ENCODE results near the gene BTN2A1.
"Not testable (repeated sequence)": the region's sequence is repeated elsewhere in the genome, so short reads cannot be mapped to it uniquely, and the experiment has no call there.

BTN2A1 gene

DNA sequence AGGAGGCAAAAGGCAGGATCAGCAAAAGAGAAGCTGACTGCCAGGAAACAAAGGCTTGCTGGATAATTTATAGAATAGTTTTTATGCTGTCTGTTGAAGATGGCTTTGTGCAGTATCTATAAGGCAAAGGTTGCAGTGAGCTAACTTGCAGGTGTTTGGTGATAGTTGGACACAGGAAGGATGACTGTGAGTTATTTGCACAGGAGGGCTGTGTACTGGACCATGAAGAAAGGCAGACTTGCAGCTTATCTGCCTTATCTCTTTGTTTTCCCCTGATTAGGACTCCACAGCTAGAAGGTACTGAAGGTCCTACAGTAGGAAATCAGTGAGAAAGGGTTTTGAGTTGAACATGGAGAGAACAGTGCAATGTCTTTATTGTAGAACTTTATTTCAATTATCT is 44.4 kb downstream of the BTN2A1 start:
- TF ChIP-seq POLR2AphosphoS5 (IDR thresholded peaks at IDR 0.05; ENCODE audit: low read depth, low read length) (no peak), TAF1 (IDR thresholded peaks at IDR 0.05; ENCODE audit: borderline replicate concordance, low read depth, low read length) (no peak), POLR2A (IDR thresholded peaks at IDR 0.05; ENCODE audit: low read depth, low read length) (no peak)
- DNase-seq (ENCODE audit: insufficient read length) (no peak), FAIRE-seq (peak; percentile 88)

DNA sequence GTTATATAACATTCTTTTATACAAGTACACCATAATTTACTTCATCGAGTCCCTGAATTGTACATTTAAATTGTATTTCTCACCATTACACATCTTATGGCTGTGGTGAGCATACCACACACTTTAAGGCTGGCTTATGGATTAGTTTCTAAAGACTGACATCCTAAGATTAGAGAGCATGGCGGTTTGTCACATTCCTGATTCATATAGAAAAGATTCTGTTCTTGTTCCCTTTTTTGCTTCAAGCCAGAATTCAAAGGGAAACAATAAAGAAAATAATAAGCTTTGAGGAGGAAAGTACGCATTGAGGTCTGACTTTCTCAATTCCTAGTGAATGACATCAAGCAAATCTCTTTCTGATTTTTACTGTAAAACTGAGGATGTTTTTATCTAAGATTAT is 44.9 kb downstream of the BTN2A1 start:
- TF ChIP-seq POLR2A (IDR thresholded peaks at IDR 0.05; ENCODE audit: low read depth, low read length) (no peak), POLR2AphosphoS5 (IDR thresholded peaks at IDR 0.05; ENCODE audit: low read depth, low read length) (no peak), TAF1 (IDR thresholded peaks at IDR 0.05; ENCODE audit: borderline replicate concordance, low read depth, low read length) (no peak)
- DNase-seq (ENCODE audit: insufficient read length) (no peak), FAIRE-seq (no peak)

DNA sequence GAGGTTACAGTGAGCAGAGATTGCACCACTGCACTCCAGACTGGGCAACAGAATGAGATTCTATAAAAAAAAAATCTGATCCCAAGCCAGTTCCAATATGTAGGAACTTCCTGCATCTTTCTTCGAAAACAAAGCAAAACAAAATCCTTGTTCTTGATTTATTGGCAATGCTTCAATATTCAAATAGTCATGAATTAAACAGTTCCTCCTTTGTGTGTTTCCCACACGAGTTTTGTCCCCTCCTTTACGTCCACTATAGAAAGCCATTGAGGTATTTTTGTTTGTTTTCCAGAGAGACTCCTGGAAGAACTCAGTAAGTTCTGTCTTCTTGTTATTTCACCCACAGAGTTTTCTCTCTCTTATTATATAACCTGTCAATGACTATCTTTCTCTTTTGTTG is 49.9 kb downstream of the BTN2A1 start:
- DNase-seq (ENCODE audit: insufficient read length) (no peak), FAIRE-seq (no peak)
- no peak for TF ChIP-seq POLR2AphosphoS5 (IDR thresholded peaks at IDR 0.05; ENCODE audit: low read depth, low read length)
- TF ChIP-seq TAF1 (IDR thresholded peaks at IDR 0.05; ENCODE audit: borderline replicate concordance, low read depth, low read length): no peak
- no peak for TF ChIP-seq POLR2A (IDR thresholded peaks at IDR 0.05; ENCODE audit: low read depth, low read length)

DNA sequence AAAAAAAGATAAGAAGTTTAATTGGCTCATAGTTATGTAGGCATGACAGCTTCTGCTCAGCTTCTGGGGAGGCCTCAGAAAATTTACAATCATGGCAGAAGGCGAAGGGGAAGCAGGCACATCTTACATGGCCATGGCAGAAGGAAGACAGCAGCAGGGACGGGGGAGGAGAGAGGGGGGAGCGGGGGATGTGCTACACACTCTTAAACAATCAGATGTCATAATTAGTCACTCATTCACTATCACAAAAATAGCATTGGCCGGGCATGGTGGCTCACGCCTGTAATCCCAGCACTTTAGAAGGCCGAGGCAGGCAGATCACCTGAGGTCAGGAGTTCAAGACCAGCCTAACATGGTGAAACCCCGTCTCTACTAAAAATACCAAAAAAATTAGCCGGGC is 53.3 kb downstream of the BTN2A1 start:
- FAIRE-seq; DNase-seq (ENCODE audit: insufficient read length): not testable (repeated sequence)

DNA sequence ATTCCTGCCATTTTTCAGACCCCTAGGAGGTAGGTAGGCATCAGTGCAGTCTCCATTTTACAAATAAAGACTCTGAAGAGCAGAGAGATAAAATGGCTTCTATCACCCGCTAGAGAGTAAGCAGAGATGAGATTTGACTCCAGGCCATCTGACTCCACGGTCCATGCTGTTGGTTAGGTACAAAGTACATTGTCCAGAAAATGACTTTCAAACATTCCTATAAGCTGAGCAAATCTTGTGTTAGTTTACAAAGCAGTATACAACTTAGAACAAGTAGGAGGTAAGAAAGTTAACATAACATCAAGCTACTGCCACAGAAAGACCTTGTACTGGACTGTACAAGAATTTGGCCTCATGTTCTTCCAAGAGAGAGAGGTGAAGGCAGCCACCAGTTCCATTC is 57.2 kb downstream of the BTN2A1 start:
- FAIRE-seq: no peak
- TF ChIP-seq POLR2A (IDR thresholded peaks at IDR 0.05; ENCODE audit: low read depth, low read length): no peak
- no peak for TF ChIP-seq POLR2AphosphoS5 (IDR thresholded peaks at IDR 0.05; ENCODE audit: low read depth, low read length)
- no peak for TF ChIP-seq TAF1 (IDR thresholded peaks at IDR 0.05; ENCODE audit: borderline replicate concordance, low read depth, low read length)
- no peak for DNase-seq (ENCODE audit: insufficient read length)

DNA sequence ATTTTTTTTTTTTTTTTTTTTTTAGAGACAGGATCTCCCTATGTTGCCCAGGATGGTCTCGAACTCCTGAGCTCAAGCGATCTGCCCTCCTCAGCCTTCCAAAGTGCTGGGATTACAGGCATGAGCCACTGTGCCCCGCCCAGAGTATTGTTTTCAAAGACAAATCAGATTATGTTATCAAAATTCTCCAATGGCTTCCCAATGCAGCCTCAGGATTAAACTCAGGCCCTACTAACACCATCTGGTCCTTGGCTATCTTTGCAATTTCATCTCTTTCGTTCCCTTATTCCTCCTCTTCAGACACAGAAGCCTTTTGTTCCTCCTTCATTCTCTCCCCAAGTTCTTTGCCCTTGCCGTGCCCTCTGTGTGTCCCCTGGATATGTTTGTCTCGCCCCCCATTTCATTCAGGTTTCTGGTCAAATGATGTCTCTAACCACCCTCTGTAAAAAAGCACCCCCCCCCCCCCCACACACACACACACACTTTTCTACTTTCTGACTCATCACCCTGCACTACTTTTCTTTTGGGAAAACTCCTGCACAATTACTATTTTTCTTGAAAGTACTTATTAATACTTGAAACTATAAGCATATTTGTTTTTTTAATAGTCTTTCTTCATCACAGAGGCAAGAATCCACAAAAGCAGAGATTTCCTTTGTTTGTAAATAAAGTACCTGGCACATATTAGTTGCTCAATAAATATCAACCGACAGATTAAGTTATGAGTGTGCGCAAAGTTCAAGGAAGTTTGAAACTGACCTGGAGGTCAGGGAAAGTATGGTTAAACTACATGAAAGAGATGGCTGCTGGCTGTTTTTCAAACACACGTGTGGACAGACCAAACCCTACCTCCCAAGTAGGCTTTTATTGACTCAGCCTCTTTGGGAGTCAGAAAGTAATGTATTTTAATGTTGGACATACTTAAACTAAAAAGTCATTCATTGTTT is 59.0 kb downstream of the BTN2A1 start:
- DNase-seq (ENCODE audit: insufficient read length) (no peak), FAIRE-seq (no peak)
- TF ChIP-seq TAF1 (IDR thresholded peaks at IDR 0.05; ENCODE audit: borderline replicate concordance, low read depth, low read length) (no peak), POLR2AphosphoS5 (IDR thresholded peaks at IDR 0.05; ENCODE audit: low read depth, low read length) (no peak), POLR2A (IDR thresholded peaks at IDR 0.05; ENCODE audit: low read depth, low read length) (no peak)
